SJSA1 (cell line): ENCODE measurements around the gene GALNTL6. TPM values are rescaled to one million over a fixed set of nuclear protein-coding genes. Genes with fewer than 3 reads are reported as not detected.

Experiments used
- DNase-seq, 2 experiments: peaks; one replicate each; pipeline ENCODE4 v3.0.0-alpha.2; 2015 to 2020; ENCODE audit warnings: low spot score in 2 of 2, low read depth in 1 of 2
- H3K27ac ChIP-seq: fragments of 250-450 bp; sonication (Bioruptor Pico); 2 replicates; pipeline ENCODE4 v1.5.1; 2020; ENCODE audit warnings: mild to moderate bottlenecking, moderate library complexity
- H3K27me3 ChIP-seq: fragments of 250-450 bp; sonication (Bioruptor Pico); replicated peaks from 2 replicates; pipeline ENCODE4 v1.5.1; 2020; ENCODE audit warnings: mild to moderate bottlenecking, moderate library complexity
- H3K36me3 ChIP-seq: fragments of 250-450 bp; sonication (Bioruptor Pico); 2 replicates; pipeline ENCODE4 v1.5.1; 2020; ENCODE audit warnings: mild to moderate bottlenecking
- H3K4me1 ChIP-seq: fragments of 250-450 bp; sonication (Bioruptor Pico); replicated peaks from 2 replicates; pipeline ENCODE4 v1.6.1; 2021; ENCODE audit warnings: mild to moderate bottlenecking
- H3K4me3 ChIP-seq: fragments of 250-450 bp; sonication (Bioruptor Pico); 2 replicates; pipeline ENCODE4 v1.5.1; 2020; ENCODE audit warnings: mild to moderate bottlenecking
- H3K9me3 ChIP-seq: fragments of 250-450 bp; sonication (Bioruptor Pico); replicated peaks from 2 replicates; pipeline ENCODE4 v1.5.1; 2020; ENCODE audit warnings: mild to moderate bottlenecking
- total RNA-seq: library from RNA; depleted of rRNA; stranded (reverse); fragments of >200 nt; shearing (Covaris generic); gene quantifications from 2 replicates; pipeline ENCODE4 v1.2.3, GENCODE V29; 2014

GALNTL6 gene
- total RNA-seq, 1 experiment from 2014 or later: 0.08 TPM

DNA sequence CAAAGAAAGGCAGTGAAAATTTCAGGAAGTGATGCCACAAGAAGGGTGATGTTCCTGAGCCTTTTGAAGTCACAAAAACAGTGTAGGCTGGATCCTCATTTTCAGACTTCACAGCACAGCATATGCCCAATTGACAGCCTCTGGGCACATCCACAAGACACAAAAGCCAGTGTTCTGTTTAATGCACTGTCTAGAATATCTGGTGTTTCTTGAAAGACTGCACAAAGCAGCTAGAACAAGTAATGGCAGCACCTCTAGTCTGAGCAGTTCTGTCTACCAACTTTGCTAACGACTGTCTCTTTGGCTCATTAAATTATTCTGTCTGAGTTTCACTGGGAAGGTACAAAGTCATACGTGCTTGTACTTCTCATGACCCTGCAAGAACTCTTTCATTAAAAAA, 938.3 kb downstream of the GALNTL6 start:
- DNase-seq: no peak
- no peak overlapping the region for H3K4me3 ChIP-seq
- H3K27ac ChIP-seq: no peak overlapping the region
- H3K27me3 ChIP-seq: no peaks in the 10 kb centered on the region
- no peaks in the 10 kb centered on the region for H3K4me1 ChIP-seq
- no peaks in the 10 kb centered on the region for H3K36me3 ChIP-seq
- no peaks in the 10 kb centered on the region for H3K9me3 ChIP-seq

- peak in 1 of 2 experiments; percentile 2 for DNase-seq
- H3K36me3 ChIP-seq: no peaks in the 10 kb centered on the region
- H3K4me3 ChIP-seq: no peak overlapping the region
- no peak overlapping the region for H3K27ac ChIP-seq
- no peaks in the 10 kb centered on the region for H3K4me1 ChIP-seq
- no peaks in the 10 kb centered on the region for H3K27me3 ChIP-seq
- H3K9me3 ChIP-seq: no peaks in the 10 kb centered on the region
These were observed 945.6 kb downstream of the GALNTL6 start for GRCh38 chr4:172758586-172759340.

- DNase-seq: no peak
- Histone ChIP-seq H3K27me3 (no peaks in the 10 kb centered on the region), H3K4me3 (no peak overlapping the region), H3K4me1 (no peaks in the 10 kb centered on the region), H3K36me3 (no peaks in the 10 kb centered on the region), H3K27ac (no peak overlapping the region), H3K9me3 (no peaks in the 10 kb centered on the region)
These were observed 947.3 kb downstream of the GALNTL6 start for GRCh38 chr4:172760512-172760911.

DNA sequence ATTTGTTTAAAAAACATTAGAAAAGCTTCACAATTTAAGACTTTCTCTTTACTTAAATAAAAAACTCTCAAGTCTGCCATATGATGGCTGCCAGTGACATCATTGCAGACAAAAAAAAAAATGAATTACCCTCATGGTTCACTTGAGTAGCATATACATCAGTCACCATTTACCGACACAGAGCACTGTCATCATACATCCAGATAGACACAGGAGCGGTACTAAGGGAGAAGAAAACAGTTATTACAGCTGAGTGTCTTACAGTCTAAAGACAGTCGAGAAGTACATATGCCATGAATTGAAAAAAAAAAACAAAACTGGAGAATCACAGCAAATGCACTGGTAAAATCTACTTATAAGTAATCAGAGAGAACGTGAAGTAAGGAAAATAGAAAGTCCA, 949.7 kb downstream of the GALNTL6 start:
- H3K27me3 ChIP-seq: no peaks in the 10 kb centered on the region
- no peaks in the 10 kb centered on the region for H3K36me3 ChIP-seq
- H3K4me1 ChIP-seq: no peaks in the 10 kb centered on the region
- no peak overlapping the region for H3K27ac ChIP-seq
- no peaks in the 10 kb centered on the region for H3K9me3 ChIP-seq
- H3K4me3 ChIP-seq: no peak overlapping the region
- no peak for DNase-seq

DNA sequence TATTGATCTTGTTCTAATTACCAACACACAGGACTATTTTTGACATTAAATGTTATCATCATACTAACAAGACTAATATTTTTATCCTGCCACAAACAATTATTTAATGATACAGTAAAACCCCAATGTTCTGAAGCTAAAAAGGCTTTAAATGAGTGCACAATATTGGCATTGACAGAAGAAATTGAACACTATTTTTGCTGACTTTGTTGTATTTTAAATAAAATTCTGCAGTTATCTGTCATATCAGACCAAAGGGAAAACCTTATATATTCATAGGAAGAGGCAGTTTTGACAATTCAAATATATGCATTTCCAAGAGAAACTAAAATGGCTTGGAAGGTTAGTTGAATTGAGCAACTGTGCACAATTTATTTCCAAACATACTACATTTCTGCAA, 957.6 kb downstream of the GALNTL6 start:
- Histone ChIP-seq H3K36me3 (no peaks in the 10 kb centered on the region), H3K9me3 (no peaks in the 10 kb centered on the region), H3K27ac (no peak overlapping the region), H3K27me3 (no peaks in the 10 kb centered on the region; the same call in 1 of the 2 replicates), H3K4me3 (no peak overlapping the region), H3K4me1 (no peaks in the 10 kb centered on the region)
- no peak for DNase-seq

DNA sequence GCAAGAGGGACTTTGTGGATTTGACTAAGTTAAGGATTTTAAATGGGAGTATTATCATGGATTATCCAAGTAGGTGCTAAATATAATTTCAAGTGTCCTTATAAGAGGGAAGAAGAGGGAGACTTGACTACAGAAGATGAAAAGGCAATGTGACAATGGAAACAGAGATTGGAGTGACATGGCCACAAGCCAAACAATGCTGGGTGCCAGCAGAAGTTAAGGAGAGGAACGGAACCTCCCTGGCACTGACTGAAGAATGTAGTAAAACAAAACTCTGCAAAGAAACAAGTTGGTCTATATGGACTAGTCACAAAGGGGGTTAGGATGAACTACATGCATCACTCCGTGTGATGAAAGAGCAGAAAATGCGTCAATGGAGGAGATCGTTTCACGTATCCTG, 959.6 kb downstream of the GALNTL6 start:
- Histone ChIP-seq H3K9me3 (no peaks in the 10 kb centered on the region), H3K27ac (no peak overlapping the region), H3K36me3 (no peaks in the 10 kb centered on the region), H3K27me3 (no peaks in the 10 kb centered on the region; the same call in 1 of the 2 replicates), H3K4me3 (no peak overlapping the region), H3K4me1 (no peaks in the 10 kb centered on the region)
- DNase-seq: no peak

DNA sequence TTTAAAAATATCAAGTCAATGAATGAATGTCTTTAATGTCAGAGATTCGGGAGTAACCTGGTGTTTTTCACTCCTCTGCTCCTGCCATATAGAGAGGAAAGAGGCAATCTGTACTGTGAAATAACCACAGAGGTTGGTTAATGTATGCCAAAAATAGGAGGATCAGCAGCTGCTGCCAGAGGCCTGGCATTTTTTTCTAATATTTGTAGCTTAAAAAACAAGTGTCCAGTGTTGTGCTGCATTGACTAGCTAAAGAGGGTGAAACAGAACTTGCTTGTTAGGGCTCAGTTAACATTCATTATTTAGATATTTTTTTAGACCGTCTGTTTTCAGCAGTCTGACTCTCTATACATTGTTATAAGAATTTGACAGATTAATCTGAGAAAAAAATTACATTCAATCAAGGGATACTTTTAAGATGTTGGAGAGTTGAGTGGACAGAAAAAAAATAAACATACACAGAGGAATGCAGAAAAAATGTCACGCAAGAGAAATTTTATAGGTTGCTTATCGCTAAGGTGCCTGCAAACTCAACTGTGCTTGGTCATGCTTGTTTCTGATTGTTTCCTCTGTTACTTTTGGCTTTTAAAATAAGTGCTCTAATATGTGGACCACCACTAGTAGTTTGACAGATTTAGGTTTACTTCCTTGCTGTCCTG, 963.1 kb downstream of the GALNTL6 start:
- Histone ChIP-seq H3K27ac (no peak overlapping the region), H3K4me1 (no peaks in the 10 kb centered on the region), H3K4me3 (no peak overlapping the region), H3K27me3 (no peaks in the 10 kb centered on the region; the same call in 1 of the 2 replicates), H3K9me3 (no peaks in the 10 kb centered on the region), H3K36me3 (no peaks in the 10 kb centered on the region)
- DNase-seq: peak in 1 of 2 experiments; percentile 4

DNA sequence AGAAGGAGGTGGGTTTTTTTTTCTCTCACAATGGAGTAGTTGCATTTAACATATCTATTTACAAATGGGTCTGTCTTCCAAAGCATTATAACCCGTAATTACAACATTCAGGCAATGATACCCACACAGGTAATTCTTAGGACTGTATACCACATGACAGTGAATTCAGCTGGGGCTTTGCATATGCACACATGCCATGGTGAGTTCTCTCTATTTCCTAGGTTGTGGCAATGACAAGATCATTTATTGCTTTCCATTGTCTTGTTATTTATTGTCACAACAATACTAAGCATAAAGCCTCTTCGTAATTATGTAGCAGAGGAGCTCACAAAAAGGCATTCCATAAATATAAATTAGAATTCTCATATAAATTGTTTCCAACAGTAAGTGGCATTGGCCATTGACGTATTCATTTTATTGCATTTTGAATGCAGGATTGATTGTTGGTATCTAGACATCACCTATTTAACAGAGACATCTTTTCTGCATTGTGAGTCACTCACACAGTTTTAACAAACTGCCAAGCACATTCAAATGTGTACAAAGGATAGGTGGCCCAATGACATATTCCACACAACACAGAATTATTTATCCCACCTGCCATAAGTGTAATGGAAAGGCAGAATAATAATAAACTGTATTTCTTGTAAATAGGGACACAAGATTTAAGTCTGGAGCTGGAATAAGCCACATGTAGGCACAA, 964.7 kb downstream of the GALNTL6 start:
- no peaks in the 10 kb centered on the region; the same call in 1 of the 2 replicates for H3K27me3 ChIP-seq
- no peaks in the 10 kb centered on the region for H3K36me3 ChIP-seq
- no peaks in the 10 kb centered on the region for H3K4me1 ChIP-seq
- H3K27ac ChIP-seq: no peak overlapping the region
- no peak for DNase-seq
- no peak overlapping the region for H3K4me3 ChIP-seq
- no peaks in the 10 kb centered on the region for H3K9me3 ChIP-seq

DNA sequence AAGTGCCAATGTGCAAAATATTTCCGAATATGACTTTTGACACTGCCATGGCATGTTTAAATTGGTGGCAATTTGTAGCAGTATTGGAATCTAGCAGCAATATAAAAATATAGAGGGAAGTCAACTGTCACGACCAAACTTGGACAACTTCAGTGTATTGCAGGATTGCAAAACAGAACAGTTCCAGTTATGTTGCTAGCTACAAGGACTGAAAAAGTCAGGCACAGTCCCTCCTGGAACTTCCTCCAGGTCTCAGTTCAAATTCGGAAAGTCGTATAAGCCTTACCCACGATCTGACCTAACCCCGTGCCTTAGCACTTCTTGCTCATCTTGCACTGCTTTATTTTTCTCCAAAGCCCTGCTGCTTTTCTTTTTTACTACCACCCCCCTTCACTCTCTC, 965.4 kb downstream of the GALNTL6 start:
- H3K4me1 ChIP-seq: no peaks in the 10 kb centered on the region
- H3K4me3 ChIP-seq: no peak overlapping the region
- no peaks in the 10 kb centered on the region for H3K36me3 ChIP-seq
- no peaks in the 10 kb centered on the region for H3K9me3 ChIP-seq
- H3K27ac ChIP-seq: no peak overlapping the region
- no peak for DNase-seq
- H3K27me3 ChIP-seq: no peaks in the 10 kb centered on the region; the same call in 1 of the 2 replicates

DNA sequence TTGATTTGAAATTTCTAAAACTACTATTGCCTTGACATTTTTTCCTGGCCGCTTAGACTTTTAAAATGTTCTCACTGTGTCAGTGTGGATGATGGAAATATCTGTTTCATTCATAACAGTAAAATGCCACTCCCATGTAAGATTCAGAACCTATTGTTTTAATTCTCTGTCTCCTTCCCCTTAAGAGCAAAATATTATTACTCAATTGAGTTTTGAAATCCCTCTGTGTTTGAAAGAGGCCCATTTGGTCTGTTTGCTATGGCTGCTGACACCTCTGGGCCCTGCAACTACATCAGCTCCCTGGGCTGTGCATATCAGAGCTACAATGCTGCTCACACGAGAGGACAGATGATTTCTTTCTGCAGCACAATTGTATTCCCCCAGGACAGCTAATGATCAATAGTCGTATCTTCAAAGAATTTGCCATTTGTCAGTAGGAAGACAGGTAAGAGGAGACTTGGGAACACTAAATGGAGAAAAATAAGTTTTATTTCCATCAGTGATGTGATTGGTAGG, 967.4 kb downstream of the GALNTL6 start:
- DNase-seq: no peak
- no peaks in the 10 kb centered on the region for H3K36me3 ChIP-seq
- H3K27me3 ChIP-seq: no peaks in the 10 kb centered on the region
- no peak overlapping the region for H3K4me3 ChIP-seq
- H3K27ac ChIP-seq: no peak overlapping the region
- H3K4me1 ChIP-seq: no peaks in the 10 kb centered on the region
- no peaks in the 10 kb centered on the region for H3K9me3 ChIP-seq

- H3K27ac ChIP-seq: no peak overlapping the region
- no peaks in the 10 kb centered on the region for H3K4me1 ChIP-seq
- DNase-seq: no peak
- H3K36me3 ChIP-seq: no peaks in the 10 kb centered on the region
- H3K27me3 ChIP-seq: no peaks in the 10 kb centered on the region
- no peak overlapping the region for H3K4me3 ChIP-seq
- no peaks in the 10 kb centered on the region for H3K9me3 ChIP-seq
These were observed 972.4 kb downstream of the GALNTL6 start for GRCh38 chr4:172785613-172786012.

GRCh38 chr4:172786039-172786792, 973.0 kb downstream of the GALNTL6 start:
- DNase-seq: no peak
- Histone ChIP-seq H3K36me3 (no peaks in the 10 kb centered on the region), H3K4me1 (no peaks in the 10 kb centered on the region), H3K27ac (no peak overlapping the region), H3K9me3 (no peaks in the 10 kb centered on the region), H3K4me3 (no peak overlapping the region), H3K27me3 (no peaks in the 10 kb centered on the region)

DNA sequence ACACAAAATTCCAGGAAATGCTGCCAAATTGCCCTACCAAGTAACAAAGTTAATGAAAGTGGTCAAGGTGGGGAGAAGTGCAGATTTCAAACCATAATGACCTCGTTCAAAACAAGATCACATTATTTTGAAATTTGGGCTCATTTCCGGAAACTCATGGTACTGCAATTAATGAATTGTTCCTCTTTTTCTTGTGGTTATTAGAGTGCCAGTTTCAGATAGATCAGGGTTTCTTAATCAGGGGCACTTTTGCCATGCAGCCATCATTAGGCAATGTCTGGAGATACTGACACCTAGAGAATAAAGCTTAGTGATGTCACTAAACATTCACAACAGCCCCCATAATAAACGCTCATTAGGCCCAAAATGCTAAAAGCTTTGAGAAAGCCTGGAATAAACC, 973.9 kb downstream of the GALNTL6 start:
- Histone ChIP-seq H3K36me3 (no peaks in the 10 kb centered on the region), H3K9me3 (no peaks in the 10 kb centered on the region), H3K4me3 (no peak overlapping the region), H3K27ac (no peak overlapping the region), H3K4me1 (no peaks in the 10 kb centered on the region), H3K27me3 (no peaks in the 10 kb centered on the region)
- DNase-seq: no peak
